ENCODE measurements around the gene UQCC3.

DNA sequence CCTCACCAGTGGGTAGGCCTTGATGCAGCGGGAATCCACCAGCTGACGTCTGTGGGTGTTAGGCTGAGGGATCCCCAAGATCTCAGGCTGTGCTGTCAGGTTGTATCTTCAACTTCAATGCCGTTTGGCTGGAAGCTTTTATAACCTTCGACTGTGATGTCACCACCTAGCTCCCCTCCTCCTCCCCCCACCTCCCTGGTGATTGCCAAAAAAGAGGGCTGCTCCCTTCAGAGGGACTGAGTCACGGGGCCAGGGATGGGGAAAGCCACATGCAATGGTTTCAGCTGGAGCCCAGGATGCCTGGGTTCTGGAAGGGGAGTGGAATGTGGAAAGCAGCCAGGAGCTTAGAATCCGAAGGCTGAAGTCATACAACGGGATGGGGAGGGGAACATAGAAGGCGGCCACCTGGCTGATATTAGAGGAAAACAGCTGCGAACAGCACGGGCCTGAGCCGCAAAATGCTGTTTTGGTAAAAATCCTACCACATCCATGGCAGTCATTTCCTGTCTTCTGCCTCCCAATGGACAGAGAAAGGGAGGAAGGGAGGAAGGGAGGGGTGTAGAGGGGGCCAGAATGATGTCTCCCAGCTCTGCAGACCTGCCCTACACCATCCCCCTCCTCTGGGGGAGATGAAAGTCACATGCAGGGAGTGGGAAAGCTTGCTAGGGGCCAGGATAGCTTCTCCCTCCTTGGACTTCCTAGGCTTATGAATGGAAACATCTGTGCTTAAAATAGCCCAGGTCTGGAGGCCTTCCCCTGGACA lies 18.1 kb downstream of the UQCC3 start, which contains the start of gene LRRN4CL:
- TF ChIP-seq POLR2A (IDR thresholded peaks at IDR 0.05), result peak; percentile 30 to 35
- no peak for TF ChIP-seq EP300 (IDR thresholded peaks at IDR 0.05)

All from sigmoid colon (tissue), 4 donors.